ENCODE data around the gene ZBTB49.

ZBTB49 gene

GRCh38 chr4:4327652-4328121 is 37.6 kb downstream of the ZBTB49 start:
- no peak for DNase-seq

GRCh38 chr4:4328206-4328605 is 38.2 kb downstream of the ZBTB49 start:
- DNase-seq = no peak

- no peak for DNase-seq
These were observed 38.8 kb downstream of the ZBTB49 start for GRCh38 chr4:4328840-4329239.

- DNase-seq = no peak
These were observed 39.4 kb downstream of the ZBTB49 start for GRCh38 chr4:4329496-4329895.

DNA sequence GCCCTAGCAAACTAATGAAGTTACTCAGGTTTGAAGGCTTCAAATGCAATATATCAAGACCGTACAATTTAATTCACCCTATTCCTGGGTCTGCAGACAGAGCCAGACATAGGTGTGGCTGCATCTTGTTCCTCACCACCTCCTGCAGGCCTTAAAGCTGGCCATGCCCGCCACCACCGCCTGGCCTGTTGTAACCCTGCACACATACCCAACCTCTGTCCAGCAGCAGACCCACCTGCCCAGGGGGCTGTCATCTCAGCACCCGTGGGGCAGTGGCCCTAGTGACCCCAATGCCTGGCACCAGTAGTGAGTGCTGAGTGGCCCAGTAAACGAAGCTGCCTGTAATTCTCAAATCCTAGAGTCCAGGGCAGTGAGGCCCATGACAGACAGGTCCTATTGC is 40.7 kb downstream of the ZBTB49 start:
- DNase-seq = no peak

DNA sequence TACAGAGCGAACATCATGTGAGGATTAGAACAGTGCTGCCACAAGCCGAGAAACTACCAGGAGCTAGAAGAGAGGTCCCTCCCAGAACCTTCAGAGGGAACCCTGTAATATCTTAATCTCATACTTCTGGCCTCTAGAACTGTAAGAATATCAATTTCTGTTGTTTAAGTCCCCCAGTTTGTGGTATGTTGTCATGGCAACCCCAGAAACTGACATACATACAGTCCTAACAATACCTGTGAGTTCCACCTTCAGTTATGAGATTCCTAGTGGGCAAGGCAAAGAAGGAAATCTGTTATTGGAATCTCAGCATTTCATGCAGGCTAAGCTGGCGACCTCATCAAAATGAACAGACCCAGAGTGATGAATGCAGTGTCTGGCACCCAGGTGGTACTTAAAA is 42.5 kb downstream of the ZBTB49 start:
- DNase-seq = no peak

DNA sequence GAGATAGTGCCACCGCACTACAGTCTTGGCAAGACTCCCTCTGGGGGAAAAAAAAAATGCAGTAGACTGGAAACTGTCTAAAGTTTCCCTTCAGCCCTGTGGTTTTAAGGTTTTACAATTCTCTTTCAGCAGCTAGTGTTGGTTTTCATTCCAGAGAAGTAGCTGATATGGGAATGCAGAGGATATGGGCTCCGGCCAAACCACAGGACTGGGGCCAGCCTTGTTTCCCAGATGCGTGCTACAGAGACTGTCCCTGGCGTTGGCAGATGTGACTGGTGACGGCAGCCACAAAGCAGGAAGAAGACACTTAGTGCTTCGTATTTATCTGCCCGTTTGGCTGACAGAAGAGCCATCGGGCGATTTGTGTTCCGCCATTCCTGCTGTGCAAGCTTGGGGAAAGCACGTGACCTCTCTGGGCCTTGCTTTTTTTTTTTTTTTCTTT is 43.2 kb downstream of the ZBTB49 start:
- no peak for DNase-seq

DNA sequence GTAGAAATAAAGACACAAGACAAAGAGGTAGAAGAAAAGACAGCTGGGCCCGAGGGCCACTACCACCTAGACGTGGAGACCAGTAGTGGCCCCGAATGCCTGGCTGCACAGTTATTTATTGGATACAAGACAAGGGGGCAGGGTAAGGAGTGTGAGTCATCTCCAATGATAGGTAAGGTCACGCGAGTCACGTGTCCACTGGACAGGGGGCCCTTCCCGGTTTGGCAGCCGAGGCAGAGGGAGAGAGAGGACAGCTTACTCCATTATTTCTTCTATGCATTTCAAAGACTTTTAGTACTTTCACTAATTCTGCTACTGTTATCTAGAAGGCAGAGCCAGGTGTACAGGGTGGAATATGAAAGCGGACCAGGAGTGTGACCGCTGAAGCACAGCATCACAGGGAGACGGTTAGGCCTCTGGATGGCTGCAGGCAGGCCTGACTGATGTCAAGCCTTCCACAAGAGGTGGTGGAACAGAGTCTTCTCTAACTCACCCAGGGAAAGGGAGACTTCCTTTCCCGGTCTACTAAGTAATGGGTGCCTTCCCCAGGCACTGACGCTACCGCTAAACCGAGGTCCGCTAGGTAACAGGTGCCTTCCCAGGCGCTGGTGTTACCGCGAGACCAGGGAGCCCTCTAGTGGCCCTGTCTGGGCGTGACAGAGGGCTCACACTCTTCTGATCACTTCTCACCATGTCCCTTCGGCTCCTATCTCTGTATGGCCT is 44.9 kb downstream of the ZBTB49 start:
- peak; percentile 83 for DNase-seq

- DNase-seq = no peak
These were observed 48.4 kb downstream of the ZBTB49 start for GRCh38 chr4:4338210-4339001.

- no peak for DNase-seq
These were observed 49.5 kb downstream of the ZBTB49 start for GRCh38 chr4:4339504-4340085.

- DNase-seq = no peak
These were observed 52.0 kb downstream of the ZBTB49 start for GRCh38 chr4:4341861-4342650.

GRCh38 chr4:4343038-4343437 is 53.0 kb downstream of the ZBTB49 start:
- no peak for DNase-seq

GRCh38 chr4:4344915-4345527 is 55.0 kb downstream of the ZBTB49 start:
- no peak for DNase-seq

DNA sequence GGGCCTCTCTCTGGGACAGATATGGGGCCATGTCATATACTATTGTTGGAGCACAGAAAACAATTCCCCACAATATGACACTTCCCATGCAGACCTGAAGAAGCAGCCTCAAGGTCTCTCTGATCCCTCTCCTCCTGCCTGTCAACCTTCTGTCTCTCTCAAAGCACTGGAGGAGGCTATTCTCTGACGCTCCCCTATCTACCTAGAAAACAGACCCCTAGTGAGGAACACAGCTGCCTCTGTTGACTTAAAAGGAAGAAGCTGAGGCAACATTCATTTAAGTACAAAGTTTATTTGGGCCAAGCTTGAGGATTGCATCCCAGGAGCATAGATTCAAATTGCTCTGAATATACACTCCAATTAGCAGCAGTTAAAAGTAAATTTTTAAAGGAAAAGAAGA is 57.5 kb downstream of the ZBTB49 start:
- no peak for DNase-seq

DNA sequence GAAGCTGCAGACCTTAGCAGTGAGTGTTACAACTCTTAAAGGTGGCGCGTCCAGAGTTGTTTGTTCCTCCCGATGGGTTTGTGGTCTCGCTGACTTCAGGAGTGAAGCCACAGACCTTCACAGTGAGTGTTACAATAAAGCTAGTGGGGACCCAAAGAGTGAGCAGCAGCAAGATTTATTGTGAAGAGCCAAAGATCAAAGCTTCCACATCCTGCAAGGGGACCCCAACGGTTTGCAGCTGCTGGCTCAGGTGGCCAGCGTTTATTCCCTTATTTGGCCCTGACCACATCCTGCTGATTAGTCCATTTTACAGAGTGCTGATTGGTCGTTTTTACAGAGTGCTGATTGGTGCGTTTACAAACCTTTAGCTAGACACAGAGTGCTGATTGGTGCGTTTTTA is 58.5 kb downstream of the ZBTB49 start:
- peak; percentile 49 for DNase-seq

- no peak for DNase-seq
These were observed 59.8 kb downstream of the ZBTB49 start for GRCh38 chr4:4349867-4350266.

DNA sequence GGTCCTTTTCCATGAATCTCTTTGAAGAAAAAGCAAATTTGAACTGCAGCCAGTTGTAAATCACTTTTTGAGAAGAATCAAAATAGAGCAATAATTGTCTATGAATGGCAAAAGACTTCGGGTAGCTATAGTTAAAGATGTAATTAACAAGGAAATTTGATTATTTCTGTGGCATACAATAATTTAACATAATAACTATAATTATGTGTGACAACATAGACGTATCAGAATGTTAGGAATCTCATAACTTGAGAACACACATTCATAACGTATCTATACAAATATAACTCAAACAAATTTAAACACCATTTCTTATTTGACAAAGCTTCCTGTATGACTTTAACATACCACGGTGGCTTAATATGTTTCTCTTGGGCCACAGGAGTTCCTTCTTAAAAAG is 60.9 kb downstream of the ZBTB49 start:
- DNase-seq = no peak

DNA sequence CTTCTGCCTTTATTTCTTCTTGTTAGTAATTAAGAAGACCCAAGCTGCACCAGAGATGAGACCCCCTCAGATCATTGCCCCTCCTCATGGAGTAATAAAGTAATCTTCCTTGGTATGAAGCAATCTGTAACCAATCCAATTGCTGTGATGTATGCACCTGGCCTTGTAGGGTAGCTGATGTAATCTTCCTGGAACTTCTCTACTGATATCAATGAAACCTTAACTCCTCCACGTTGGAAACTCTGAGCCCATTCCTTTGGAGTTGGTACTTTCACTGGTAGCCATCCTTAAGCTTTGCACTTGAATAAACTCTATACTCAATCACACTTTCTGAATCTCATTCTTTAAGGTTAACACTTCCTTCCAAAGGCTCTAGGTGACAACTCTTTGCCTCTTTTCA is 65.3 kb downstream of the ZBTB49 start:
- no peak for DNase-seq

DNA sequence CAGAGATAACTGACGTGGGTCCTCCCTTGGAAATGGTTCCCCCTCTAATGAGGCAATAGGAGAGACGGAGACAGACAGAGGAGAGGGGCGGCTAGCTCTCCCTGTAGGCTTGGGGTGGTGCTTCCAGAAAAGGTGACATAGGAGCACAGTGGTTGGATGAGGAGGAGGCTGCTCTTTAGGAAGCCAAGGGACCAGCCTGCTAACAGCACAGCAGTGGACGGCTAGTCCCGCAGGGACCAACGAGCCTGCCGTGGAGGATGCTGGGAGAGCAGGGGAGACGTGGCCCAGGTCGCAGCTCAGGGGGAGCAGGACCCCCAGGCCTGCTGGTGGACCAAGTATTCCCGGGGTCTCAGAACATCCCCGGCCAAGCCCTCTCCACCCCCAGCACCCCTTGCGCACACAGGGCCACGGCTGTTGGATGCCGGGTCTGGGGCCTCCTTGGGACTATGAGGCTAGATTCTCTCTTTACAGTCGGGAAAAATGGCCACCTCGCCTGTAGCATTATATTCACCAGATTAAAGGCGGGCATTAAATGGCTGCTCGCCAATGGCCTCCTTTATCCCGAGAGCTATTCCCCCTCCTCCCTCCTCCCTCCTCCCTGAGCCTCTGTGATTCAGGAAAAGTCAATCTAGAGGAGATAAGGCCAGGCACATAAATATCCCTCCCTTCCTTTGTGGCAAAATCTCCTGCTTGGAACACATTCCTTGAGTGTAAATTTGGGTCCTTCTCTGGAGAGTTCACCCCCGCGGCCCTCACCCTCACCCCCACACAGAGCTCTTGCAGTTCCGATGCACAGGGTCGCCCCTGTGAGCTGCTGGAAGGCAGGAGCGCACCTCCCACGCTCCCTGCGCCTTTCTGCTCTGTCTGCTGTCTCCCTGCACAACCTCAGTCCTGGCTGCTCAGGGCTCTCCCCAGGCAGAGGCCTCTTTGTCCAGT is 66.3 kb downstream of the ZBTB49 start:
- DNase-seq = no peak

GRCh38 chr4:4358093-4358854 is 68.2 kb downstream of the ZBTB49 start:
- DNase-seq = no peak

- DNase-seq = no peak
These were observed 71.8 kb downstream of the ZBTB49 start for GRCh38 chr4:4361883-4362282.
